GM06990 (cell line): Measurements from ENCODE around the gene ETS1.

Source experiments
- DNase-seq: peaks from one replicate; pipeline ENCODE4 v3.0.0-alpha.2; 2011; ENCODE audit not compliant: insufficient read length; ENCODE audit errors: extremely low read depth
- H3K27me3 ChIP-seq: replicated peaks from 2 replicates; pipeline ENCODE4 v1.6.0; 2011; ENCODE audit warnings: low read length; ENCODE audit not compliant: control insufficient read depth, insufficient read depth
- H3K36me3 ChIP-seq: 2 replicates; pipeline ENCODE4 v1.5.1; 2011; ENCODE audit warnings: low read length; ENCODE audit not compliant: control insufficient read depth, insufficient read depth
- H3K4me3 ChIP-seq: replicated peaks from 2 replicates; pipeline ENCODE4 v1.5.1; 2011; ENCODE audit warnings: low read depth, mild to moderate bottlenecking, control low read depth, low read length
- CTCF ChIP-seq: IDR thresholded peaks from 2 replicates; pipeline ENCODE4 v1.5.1; 2011; ENCODE audit warnings: low read length, control low read depth, mild to moderate bottlenecking, inconsistent platforms; ENCODE audit not compliant: insufficient read depth, poor library complexity, severe bottlenecking

Gene ETS1

DNA sequence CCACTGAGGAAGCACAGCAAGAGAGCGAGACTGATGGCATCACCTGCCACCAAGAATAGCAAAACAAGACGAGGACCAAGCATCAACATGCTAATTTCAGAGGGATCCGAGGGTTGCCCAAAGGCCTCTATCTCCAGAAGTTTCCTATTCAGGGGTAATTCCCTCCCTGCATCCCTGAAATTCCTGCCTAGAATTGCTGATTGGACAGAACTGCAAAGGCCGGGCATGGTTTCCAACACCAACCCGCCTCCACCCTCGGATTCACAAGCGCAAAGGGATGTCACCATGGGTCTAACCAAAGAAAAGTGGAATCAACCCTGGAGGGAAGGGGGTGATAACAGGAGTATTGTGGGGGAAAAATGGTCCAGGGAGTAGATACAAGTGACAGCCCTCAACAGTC, 28.3 kb upstream of the ETS1 start:
- no peaks in the 10 kb centered on the region for H3K36me3 ChIP-seq
- TF ChIP-seq CTCF = no peak
- no peaks in the 10 kb centered on the region for H3K27me3 ChIP-seq
- H3K4me3 ChIP-seq = no peak overlapping the region
- DNase-seq = no peak

DNA sequence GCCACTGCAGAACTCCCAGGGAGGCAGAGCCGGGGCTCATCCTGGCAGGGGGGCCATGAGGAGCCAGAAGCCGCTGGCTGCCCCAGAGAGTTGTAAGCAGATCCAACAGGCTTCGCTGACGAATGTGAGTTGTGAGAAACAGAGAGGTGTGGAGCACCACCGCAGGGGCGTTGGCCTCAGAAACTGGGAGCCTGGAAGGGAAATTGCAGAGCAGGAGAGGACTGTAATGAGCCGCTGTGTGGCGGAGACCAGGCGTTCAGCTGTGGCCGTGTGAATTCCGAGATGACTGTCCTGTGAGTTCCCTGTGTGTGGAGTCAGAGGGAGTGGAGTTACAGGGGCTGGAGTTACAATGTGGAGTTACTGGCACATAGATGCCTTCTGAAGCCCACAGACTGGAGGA, 27.7 kb upstream of the ETS1 start:
- TF ChIP-seq CTCF = no peak
- Histone ChIP-seq H3K27me3 (no peaks in the 10 kb centered on the region), H3K36me3 (no peaks in the 10 kb centered on the region), H3K4me3 (no peak overlapping the region)
- DNase-seq = no peak

DNA sequence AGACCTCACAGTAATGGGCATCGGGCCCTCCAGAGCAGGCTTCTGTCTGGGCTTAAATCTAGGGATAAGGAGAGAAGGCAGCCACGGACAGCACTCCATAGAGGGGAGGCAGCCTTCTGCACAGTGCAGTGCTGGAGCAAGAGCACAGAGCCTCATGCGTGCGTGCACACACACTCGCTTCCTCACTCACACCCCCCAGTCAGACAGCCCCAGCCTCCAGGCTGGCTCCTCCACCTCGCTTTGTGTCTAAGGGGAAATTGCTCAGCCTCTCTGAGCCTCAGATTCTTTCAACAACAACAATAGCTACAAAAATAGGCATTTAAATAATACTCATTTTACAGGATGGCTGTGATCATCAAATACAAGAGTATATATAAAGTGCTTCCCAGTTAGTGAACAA, 26.7 kb upstream of the ETS1 start:
- no peak for TF ChIP-seq CTCF
- H3K4me3 ChIP-seq = no peak overlapping the region
- no peak for DNase-seq
- no peaks in the 10 kb centered on the region for H3K36me3 ChIP-seq
- no peaks in the 10 kb centered on the region for H3K27me3 ChIP-seq

- no peak for DNase-seq
- no peak for TF ChIP-seq CTCF
- H3K27me3 ChIP-seq = no peaks in the 10 kb centered on the region
- no peak overlapping the region for H3K4me3 ChIP-seq
- no peaks in the 10 kb centered on the region for H3K36me3 ChIP-seq
These were observed 26.1 kb upstream of the ETS1 start for GRCh38 chr11:128613300-128613995.

- Histone ChIP-seq H3K4me3 (no peak overlapping the region), H3K27me3 (no peaks in the 10 kb centered on the region), H3K36me3 (no peaks in the 10 kb centered on the region)
- TF ChIP-seq CTCF = no peak
- DNase-seq = peak; percentile 84
These were observed 23.6 kb upstream of the ETS1 start for GRCh38 chr11:128610721-128611617.
